AG09319 (cell line): ENCODE results near the gene BLOC1S6.
A peak's percentile ranks its signal among the peaks of the same experiment; 100 is the strongest.

Source experiments
- DNase-seq: peaks from one replicate; pipeline ENCODE4 v3.0.0-alpha.2; 2010; ENCODE audit warnings: low read depth; ENCODE audit errors: extremely low read depth
- TF ChIP-seq, protein P1 (sequence below): IDR thresholded peaks from 2 replicates; pipeline ENCODE4 v1.5.1; 2011; ENCODE audit warnings: low read depth, mild to moderate bottlenecking, inconsistent platforms, low read length, moderate library complexity

BLOC1S6 gene

DNA sequence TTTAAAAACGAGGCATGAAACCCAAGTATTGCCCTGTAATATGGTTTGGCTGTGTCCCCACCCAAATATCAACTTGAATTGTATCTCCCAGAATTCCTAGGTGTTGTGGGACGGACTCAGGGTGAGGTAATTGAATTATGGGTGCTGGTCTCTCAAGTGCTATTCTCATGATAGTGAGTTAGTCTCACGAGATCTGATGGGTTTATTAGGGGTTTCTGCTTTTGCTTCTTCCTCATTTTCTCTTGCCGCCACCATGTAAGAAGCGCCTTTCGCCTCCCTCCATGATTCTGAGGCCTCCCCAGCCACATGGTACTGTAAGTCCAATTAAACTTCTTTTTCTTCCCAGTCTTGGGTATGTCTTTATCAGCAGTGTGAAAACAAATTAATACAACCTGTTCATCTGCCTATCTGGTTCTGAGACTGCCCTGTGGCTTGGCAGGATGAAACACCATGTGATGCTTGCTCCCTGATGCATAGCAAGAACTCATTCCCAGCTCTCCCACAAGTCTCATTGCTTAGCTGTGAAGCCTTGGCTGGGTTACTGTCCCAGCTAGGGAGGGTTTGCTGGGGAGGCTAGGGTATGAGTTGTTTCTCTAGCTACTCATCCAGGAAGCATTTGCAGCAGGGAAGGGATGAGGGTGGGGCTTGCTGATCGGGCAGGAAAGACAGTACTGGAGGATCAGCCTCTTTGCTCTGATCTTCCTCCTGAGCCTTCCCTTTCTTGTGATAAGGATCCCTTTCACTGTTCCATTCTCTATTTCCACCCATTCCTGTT lies 43.9 kb downstream of the BLOC1S6 start:
- TF ChIP-seq, protein P1, sequence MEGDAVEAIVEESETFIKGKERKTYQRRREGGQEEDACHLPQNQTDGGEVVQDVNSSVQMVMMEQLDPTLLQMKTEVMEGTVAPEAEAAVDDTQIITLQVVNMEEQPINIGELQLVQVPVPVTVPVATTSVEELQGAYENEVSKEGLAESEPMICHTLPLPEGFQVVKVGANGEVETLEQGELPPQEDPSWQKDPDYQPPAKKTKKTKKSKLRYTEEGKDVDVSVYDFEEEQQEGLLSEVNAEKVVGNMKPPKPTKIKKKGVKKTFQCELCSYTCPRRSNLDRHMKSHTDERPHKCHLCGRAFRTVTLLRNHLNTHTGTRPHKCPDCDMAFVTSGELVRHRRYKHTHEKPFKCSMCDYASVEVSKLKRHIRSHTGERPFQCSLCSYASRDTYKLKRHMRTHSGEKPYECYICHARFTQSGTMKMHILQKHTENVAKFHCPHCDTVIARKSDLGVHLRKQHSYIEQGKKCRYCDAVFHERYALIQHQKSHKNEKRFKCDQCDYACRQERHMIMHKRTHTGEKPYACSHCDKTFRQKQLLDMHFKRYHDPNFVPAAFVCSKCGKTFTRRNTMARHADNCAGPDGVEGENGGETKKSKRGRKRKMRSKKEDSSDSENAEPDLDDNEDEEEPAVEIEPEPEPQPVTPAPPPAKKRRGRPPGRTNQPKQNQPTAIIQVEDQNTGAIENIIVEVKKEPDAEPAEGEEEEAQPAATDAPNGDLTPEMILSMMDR: no peak
- peak; percentile 80 for DNase-seq

- TF ChIP-seq, protein P1: no peak
Observed at GRCh38 chr15:45631776-45632175, 44.6 kb downstream of the BLOC1S6 start.

GRCh38 chr15:45634432-45635190 lies 47.4 kb downstream of the BLOC1S6 start, which contains the start of gene SQOR:
SQOR (plus strand) TSS chr15:45635029; CDS start chr15:45658924, 23,895 bp downstream.
- TF ChIP-seq, protein P1: no peak
- DNase-seq: no peak

More at GRCh38 chr15:45631776-45632175, 44.6 kb downstream of the BLOC1S6 start:
- DNase-seq: no peak

- DNase-seq: no peak
- TF ChIP-seq, protein P1: peak; percentile 45
Observed at GRCh38 chr15:45635191-45635638, 48.0 kb downstream of the BLOC1S6 start.

DNA sequence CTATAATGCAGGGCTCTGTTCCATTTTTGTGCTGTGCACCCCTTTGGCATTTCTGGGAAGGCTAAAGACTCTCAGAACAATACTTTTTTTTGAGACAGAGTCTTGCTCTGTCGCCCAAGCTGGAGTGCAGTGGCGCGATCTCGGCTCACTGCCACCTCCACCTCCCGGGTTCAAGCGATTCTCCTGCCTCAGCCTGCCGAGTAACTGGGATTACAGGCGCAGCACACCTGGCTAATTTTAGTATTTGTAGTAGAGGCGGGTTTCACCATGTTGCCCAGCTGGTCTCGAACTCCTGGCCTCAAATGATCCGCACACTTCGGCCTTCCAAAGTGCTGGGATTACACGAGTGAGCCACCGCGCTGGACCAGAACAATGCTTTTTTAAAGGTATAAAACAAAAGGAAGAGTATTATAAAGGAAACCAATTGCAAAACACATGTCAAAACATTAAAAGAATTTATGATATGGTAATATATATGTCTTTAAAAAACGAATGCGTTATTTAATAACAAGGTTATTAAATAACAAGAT lies 48.6 kb downstream of the BLOC1S6 start:
- TF ChIP-seq, protein P1: no peak
- DNase-seq: no peak

DNA sequence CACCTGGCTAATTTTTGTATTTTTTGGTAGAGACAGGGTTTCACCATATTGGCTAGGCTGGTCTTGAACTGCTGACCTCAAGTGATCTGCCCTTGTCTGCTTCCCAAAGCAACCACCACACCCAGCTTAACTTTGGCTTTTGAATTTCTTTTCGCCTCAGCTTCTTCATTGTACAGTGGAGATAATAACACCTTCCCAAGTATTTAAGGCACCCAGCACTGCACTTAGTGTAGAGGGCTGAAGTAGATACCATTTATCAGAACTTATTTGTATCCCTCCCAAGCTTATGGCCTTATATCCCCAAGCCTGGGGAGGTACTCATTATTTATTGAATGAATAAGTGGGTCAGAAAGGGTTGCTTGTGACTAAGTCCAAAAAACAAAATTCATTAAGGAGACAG lies 50.0 kb downstream of the BLOC1S6 start:
- TF ChIP-seq, protein P1: no peak
- DNase-seq: no peak
